ENCODE measurements around the gene GMIP. TPM values are rescaled to one million over a fixed set of nuclear protein-coding genes. Genes with fewer than 3 reads are reported as not detected.

The GMIP gene
- total RNA-seq, 2 donors from 2014 or later, result 3.6 to 20.1 TPM

DNA sequence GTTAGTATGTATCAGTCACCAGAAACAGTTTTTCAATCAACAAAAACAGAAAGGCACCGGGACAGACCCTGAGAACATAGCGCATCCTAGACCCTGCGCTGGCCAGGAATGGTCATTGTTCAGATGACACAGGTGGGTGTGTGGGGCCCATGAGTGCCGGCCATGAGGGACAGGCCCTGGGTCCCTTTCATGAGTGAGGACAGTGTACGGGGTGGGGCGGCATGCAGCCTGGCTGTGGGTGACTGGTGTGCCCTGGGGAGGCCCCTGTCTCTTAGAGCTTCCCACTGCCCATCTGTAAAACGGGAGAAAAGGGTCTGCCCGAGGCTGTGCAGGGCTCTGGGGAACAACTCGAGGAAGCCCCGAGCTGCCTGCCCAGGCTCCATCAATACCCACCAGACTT lies 50.8 kb downstream of the GMIP start:
- DNase-seq (no peak), ATAC-seq (no peak)
- Histone ChIP-seq H3K27me3 (no peaks in the 10 kb centered on the region), H3K4me3 (no peak overlapping the region), H3K4me1 (peaks cover 16% of the 10 kb centered on the region), H3K27ac (no peak overlapping the region), H3K36me3 (replicated peaks in 1 of 2; ENCODE audit: insufficient read depth in 1 of 2, low read depth in 2 of 2) (no peaks in the 10 kb centered on the region), H3K9me3 (no peaks in the 10 kb centered on the region)
- 88 to 90% methylated on average over 4 to 10 of the region's 10 CpGs for WGBS, 2 donors
- TF ChIP-seq, protein P1, sequence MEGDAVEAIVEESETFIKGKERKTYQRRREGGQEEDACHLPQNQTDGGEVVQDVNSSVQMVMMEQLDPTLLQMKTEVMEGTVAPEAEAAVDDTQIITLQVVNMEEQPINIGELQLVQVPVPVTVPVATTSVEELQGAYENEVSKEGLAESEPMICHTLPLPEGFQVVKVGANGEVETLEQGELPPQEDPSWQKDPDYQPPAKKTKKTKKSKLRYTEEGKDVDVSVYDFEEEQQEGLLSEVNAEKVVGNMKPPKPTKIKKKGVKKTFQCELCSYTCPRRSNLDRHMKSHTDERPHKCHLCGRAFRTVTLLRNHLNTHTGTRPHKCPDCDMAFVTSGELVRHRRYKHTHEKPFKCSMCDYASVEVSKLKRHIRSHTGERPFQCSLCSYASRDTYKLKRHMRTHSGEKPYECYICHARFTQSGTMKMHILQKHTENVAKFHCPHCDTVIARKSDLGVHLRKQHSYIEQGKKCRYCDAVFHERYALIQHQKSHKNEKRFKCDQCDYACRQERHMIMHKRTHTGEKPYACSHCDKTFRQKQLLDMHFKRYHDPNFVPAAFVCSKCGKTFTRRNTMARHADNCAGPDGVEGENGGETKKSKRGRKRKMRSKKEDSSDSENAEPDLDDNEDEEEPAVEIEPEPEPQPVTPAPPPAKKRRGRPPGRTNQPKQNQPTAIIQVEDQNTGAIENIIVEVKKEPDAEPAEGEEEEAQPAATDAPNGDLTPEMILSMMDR (IDR thresholded peaks at IDR 0.05), result no peak
- TF ChIP-seq POLR2A (IDR thresholded peaks at IDR 0.05), result no peak
- intact Hi-C loops (cut with DNase I), result no loop called here

DNA sequence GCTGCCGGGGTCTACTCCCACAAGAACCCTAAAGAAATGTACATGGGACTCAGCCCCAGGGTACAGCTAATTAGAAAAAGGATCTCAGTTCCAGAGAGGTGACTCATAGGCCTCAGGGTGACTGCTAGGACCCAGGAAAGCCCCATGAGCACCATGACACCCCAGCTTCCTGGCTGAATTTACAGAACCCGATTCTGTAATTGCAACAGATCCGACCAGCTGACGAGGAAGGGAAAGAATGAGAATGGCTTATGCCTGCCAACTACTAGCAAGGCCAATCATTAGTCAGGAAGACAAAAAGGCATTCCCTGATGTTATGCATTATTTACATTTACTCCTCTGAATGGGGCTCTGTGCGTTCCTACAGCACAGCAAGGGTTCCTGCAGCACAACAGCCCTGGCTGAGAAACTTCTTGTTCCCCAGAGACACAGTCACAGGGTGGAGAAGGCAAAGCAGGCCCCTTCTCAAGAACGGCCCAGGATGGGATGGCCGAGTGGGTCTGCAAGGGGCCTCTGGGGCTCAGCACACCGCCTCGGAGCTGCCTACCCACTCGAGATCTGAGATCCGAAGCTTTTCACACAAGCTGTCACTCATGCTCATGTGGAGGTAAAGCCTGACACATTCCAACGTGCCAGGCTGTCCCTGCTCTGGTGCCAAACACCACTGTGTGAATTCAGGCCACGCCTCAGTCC lies 52.2 kb downstream of the GMIP start:
- no peak for TF ChIP-seq POLR2A (IDR thresholded peaks at IDR 0.05)
- TF ChIP-seq, protein P1 (IDR thresholded peaks at IDR 0.05), result no peak
- Histone ChIP-seq H3K4me3 (no peak overlapping the region), H3K27ac (peak overlapping the region in 3 of 4 donors; percentile 54 to 82 (median 61)), H3K27me3 (no peaks in the 10 kb centered on the region), H3K36me3 (replicated peaks in 1 of 2; ENCODE audit: insufficient read depth in 1 of 2, low read depth in 2 of 2) (no peaks in the 10 kb centered on the region), H3K9me3 (no peaks in the 10 kb centered on the region), H3K4me1 (peaks cover 16% of the 10 kb centered on the region)
- intact Hi-C loops (cut with DNase I), result no loop called here
- WGBS, 2 donors, result 31 to 44% methylated on average over 12 to 13 of the region's 13 CpGs
- DNase-seq (peak; percentile 21 to 72 (median 33)), ATAC-seq (peak; percentile 81)

DNA sequence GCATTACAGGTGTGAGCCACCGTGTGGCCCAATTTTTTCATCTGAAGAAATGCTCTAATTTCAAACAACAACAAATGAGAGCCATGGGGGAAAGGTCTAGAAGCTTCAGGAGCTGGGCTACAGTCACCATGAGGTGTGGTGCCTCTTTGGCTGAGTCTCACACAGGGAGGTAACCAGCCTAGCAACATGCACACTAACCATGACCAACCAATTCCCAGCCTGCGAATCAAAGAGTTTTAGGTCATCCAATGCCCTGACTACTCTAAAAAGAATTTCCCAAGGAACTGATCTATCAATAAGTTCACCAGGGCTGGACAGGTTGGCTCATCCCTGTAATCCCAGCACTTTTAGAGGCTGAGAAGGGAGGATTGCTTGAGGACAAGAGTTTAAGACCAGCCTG lies 54.9 kb downstream of the GMIP start:
- Histone ChIP-seq H3K27ac (no peak overlapping the region), H3K9me3 (no peaks in the 10 kb centered on the region), H3K4me1 (peaks cover 12% of the 10 kb centered on the region), H3K4me3 (no peak overlapping the region), H3K27me3 (no peaks in the 10 kb centered on the region), H3K36me3 (replicated peaks in 1 of 2; ENCODE audit: insufficient read depth in 1 of 2, low read depth in 2 of 2) (no peaks in the 10 kb centered on the region)
- DNase-seq (no peak), ATAC-seq (no peak)
- intact Hi-C loops (cut with DNase I), result no loop called here
- TF ChIP-seq, protein P1 (IDR thresholded peaks at IDR 0.05), result no peak
- 80 to 94% methylated on average over 1 to 2 of the region's 2 CpGs for WGBS, 2 donors

DNA sequence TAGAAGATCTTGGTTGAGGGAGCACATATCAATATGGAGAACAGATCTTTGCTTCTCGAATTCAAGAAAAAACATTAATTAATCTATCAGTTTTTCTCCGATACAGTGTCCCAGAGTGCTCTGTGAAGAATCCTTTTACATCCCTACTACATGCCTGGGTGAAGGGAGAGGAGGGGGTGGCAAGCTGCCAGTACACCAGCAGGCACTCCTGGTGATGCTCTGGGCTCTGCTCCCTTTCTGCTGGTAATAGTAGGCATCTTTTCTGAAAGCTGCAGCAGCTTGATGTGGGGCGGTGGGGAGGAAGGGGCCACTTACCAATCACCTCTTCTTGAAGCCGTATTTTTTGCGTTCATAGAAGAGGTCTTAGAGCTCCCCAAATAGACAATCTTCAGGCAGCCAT lies 55.7 kb downstream of the GMIP start:
- WGBS, 2 donors, result 85 to 89% methylated on average over 3 to 5 of the region's 5 CpGs
- no peak for TF ChIP-seq POLR2A (IDR thresholded peaks at IDR 0.05)
- TF ChIP-seq, protein P1 (IDR thresholded peaks at IDR 0.05), result no peak
- Histone ChIP-seq H3K27ac (no peak overlapping the region), H3K4me3 (no peak overlapping the region), H3K9me3 (no peaks in the 10 kb centered on the region), H3K36me3 (replicated peaks in 1 of 2; ENCODE audit: insufficient read depth in 1 of 2, low read depth in 2 of 2) (no peaks in the 10 kb centered on the region), H3K4me1 (peaks cover 12% of the 10 kb centered on the region), H3K27me3 (no peaks in the 10 kb centered on the region)
- ATAC-seq, result no peak
- intact Hi-C loops (cut with DNase I), result no loop called here
- DNase-seq, result no peak

DNA sequence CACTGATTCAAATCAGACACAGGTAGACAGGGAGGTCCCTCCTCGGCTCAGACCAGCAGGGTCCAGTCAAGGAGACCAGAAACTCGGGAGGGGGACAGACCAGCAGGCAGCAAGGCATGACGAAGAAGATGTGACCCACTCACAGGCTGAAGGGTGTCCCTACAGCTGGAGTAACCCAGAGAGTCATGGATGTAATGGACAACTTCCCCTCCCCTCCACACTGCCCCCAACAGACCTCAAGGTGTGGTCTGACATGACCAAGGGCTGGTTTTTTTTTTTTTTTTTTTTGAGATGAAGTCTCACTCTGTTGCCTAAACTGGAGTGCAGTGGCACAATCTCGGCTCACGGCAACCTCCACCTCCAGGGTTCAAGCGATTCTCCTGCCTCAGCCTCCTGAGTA lies 59.1 kb downstream of the GMIP start:
- H3K27me3 ChIP-seq, result no peaks in the 10 kb centered on the region
- intact Hi-C loops (cut with DNase I), result no loop called here
- H3K9me3 ChIP-seq, result no peaks in the 10 kb centered on the region
- TF ChIP-seq, protein P1 (IDR thresholded peaks at IDR 0.05), result no peak
- no peak for TF ChIP-seq POLR2A (IDR thresholded peaks at IDR 0.05)
- no peak overlapping the region for H3K4me3 ChIP-seq
- ATAC-seq, result no peak
- H3K27ac ChIP-seq, result no peak overlapping the region
- 60 to 78% methylated on average over 6 of the region's 6 CpGs for WGBS, 2 donors
- no peak for DNase-seq
- H3K36me3 ChIP-seq (replicated peaks in 1 of 2; ENCODE audit: insufficient read depth in 1 of 2, low read depth in 2 of 2), result no peaks in the 10 kb centered on the region
- H3K4me1 ChIP-seq, result no peaks in the 10 kb centered on the region
